H1 (cell line): ENCODE data around the gene MYO5B. TPM values are rescaled to one million over a fixed set of nuclear protein-coding genes. Genes with fewer than 3 reads are reported as not detected.

Source experiments
- CTCF ChIA-PET: fragments of 300-600 bp; sonication (Branson Sonifier 250); formaldehyde crosslinking; loops from one replicate; lab custom pipeline; 2021; ENCODE audit not compliant: partially characterized antibody; lab: Charles Lee
- POLR2A ChIA-PET: fragments of 300-600 bp; sonication (Branson Sonifier 250); formaldehyde crosslinking; loops from one replicate; lab custom pipeline; 2021; ENCODE audit warnings: inconsistent platforms; ENCODE audit not compliant: partially characterized antibody; lab: Charles Lee
- DNase-seq, 2 experiments: peaks; one replicate each; pipeline versions ENCODE4 v3.0.0 to v3.0.0-alpha.2; 2010 to 2022; ENCODE audit warnings: low spot score in 2 of 2, low read depth in 1 of 2, mixed read lengths in 1 of 2
- FAIRE-seq: peaks from 2 replicates; lab custom pipeline; 2011; peaks lifted over from hg19 to GRCh38; lab: Jason Lieb, UNC
- H2AFZ ChIP-seq: 2 replicates; pipeline ENCODE4 v1.8.1; 2012; ENCODE audit warnings: low read length, inconsistent platforms
- H2AK5ac ChIP-seq: 2 replicates; pipeline ENCODE4 v1.6.1; 2013; ENCODE audit warnings: low read depth, low read length
- H2BK120ac ChIP-seq: replicated peaks from 2 replicates; pipeline ENCODE3; 2013; ENCODE audit warnings: low read depth, low read length, inconsistent platforms
- H2BK12ac ChIP-seq: 2 replicates; pipeline ENCODE4 v1.6.1; 2013; ENCODE audit warnings: low read depth, low read length
- H2BK15ac ChIP-seq: 2 replicates; pipeline ENCODE4 v1.6.1; 2013; ENCODE audit warnings: low read length
- H2BK20ac ChIP-seq: 2 replicates; pipeline ENCODE4 v1.6.1; 2013; ENCODE audit warnings: low read length
- H2BK5ac ChIP-seq: 2 replicates; pipeline ENCODE4 v1.6.1; 2013; ENCODE audit warnings: low read depth, low read length
- H3K14ac ChIP-seq: 2 replicates; pipeline ENCODE4 v1.6.1; 2013; ENCODE audit warnings: inconsistent platforms; ENCODE audit not compliant: insufficient read length
- H3K18ac ChIP-seq: 2 replicates; pipeline ENCODE4 v1.6.1; 2013; ENCODE audit warnings: low read length; ENCODE audit errors: extremely low read depth
- H3K23ac ChIP-seq: 2 replicates; pipeline ENCODE4 v1.6.1; 2013; ENCODE audit warnings: inconsistent platforms; ENCODE audit not compliant: insufficient read length
- H3K23me2 ChIP-seq: 2 replicates; pipeline ENCODE4 v1.6.1; 2013; ENCODE audit warnings: low read depth, low read length
- H3K27ac ChIP-seq: 2 replicates; pipeline ENCODE4 v1.6.1; 2011; ENCODE audit warnings: low read depth, low read length, inconsistent platforms
- H3K27me3 ChIP-seq, 4 experiments: replicated peaks in 1 of 4; 1 replicate in 1 of 4; 2 replicates in 3 of 4; pipeline versions ENCODE4 v1.6.1 to v1.8.1; 2011 to 2013; ENCODE audit warnings: low read length in 3 of 4, mild to moderate bottlenecking in 3 of 4, inconsistent platforms in 2 of 4, mixed read lengths in 2 of 4, moderate library complexity in 1 of 4; ENCODE audit not compliant: control insufficient read depth in 3 of 4, insufficient read depth in 3 of 4; ENCODE audit errors: extremely low read depth in 1 of 4
- H3K36me3 ChIP-seq, 4 experiments: 2 replicates each; pipeline versions ENCODE4 v1.6.1 to v1.8.1; 2011 to 2013; ENCODE audit warnings: mild to moderate bottlenecking in 4 of 4, low read length in 3 of 4, moderate library complexity in 2 of 4, control low read depth in 1 of 4, inconsistent platforms in 1 of 4; ENCODE audit not compliant: insufficient read depth in 4 of 4, control insufficient read depth in 2 of 4
- H3K4ac ChIP-seq: replicated peaks from 2 replicates; pipeline ENCODE3; 2013; ENCODE audit warnings: low read length, low read depth, mixed read lengths, inconsistent platforms; ENCODE audit not compliant: insufficient read length
- H3K4me1 ChIP-seq, 4 experiments: replicated peaks in 1 of 4; 1 replicate in 1 of 4; 2 replicates in 3 of 4; pipeline versions ENCODE4 v1.6.1 to v1.8.1; 2011 to 2013; ENCODE audit warnings: low read length in 3 of 4, inconsistent platforms in 2 of 4, mixed read lengths in 1 of 4; ENCODE audit not compliant: insufficient read depth in 4 of 4, control insufficient read depth in 3 of 4
- H3K4me2 ChIP-seq, 2 experiments: 2 replicates each; pipeline versions ENCODE4 v1.6.1 to v1.8.1; 2011 to 2013; ENCODE audit warnings: low read depth in 2 of 2, low read length in 2 of 2, control low read depth in 1 of 2, inconsistent platforms in 1 of 2, mild to moderate bottlenecking in 1 of 2; ENCODE audit not compliant: insufficient read depth in 1 of 2
- H3K4me3 ChIP-seq, 4 experiments: fragments of 200-600, 300-600 bp in 1 of 4; sonication (generic), shearing (Covaris generic), sonication (Bioruptor Twin) in 1 of 4; 2 replicates each; pipeline versions ENCODE4 v1.5.1 to v1.8.1; 2011 to 2016; ENCODE audit warnings: low read length in 4 of 4, low read depth in 3 of 4, control low read depth in 2 of 4, inconsistent platforms in 2 of 4, mild to moderate bottlenecking in 2 of 4, mixed read lengths in 1 of 4, moderate library complexity in 1 of 4; ENCODE audit not compliant: insufficient read depth in 2 of 4; ENCODE audit errors: extremely low read depth in 1 of 4
- H3K56ac ChIP-seq: replicated peaks from 2 replicates; pipeline ENCODE3; 2013; ENCODE audit warnings: low read depth, mild to moderate bottlenecking, mixed read lengths, low read length, inconsistent platforms; ENCODE audit not compliant: insufficient read length
- H3K79me1 ChIP-seq: 2 replicates; pipeline ENCODE4 v1.6.1; 2013; ENCODE audit warnings: low read depth, low read length, control low read depth
- H3K79me2 ChIP-seq, 2 experiments: 2 replicates each; pipeline versions ENCODE4 v1.6.1 to v1.8.1; 2012 to 2013; ENCODE audit warnings: low read length in 2 of 2, mild to moderate bottlenecking in 2 of 2, inconsistent platforms in 1 of 2; ENCODE audit not compliant: insufficient read depth in 2 of 2, control insufficient read depth in 1 of 2
- H3K9ac ChIP-seq, 4 experiments: replicated peaks in 1 of 4; 1 replicate in 1 of 4; 2 replicates in 3 of 4; pipeline versions ENCODE4 v1.6.1 to v1.8.1; 2011 to 2013; ENCODE audit warnings: low read depth in 3 of 4, low read length in 3 of 4, control low read depth in 2 of 4, mild to moderate bottlenecking in 2 of 4, moderate library complexity in 2 of 4, inconsistent platforms in 1 of 4; ENCODE audit errors: extremely low read depth in 1 of 4
- H3K9me3 ChIP-seq, 2 experiments: 2 replicates each; pipeline versions ENCODE4 v1.6.1 to v1.8.1; 2012 to 2013; ENCODE audit warnings: mild to moderate bottlenecking in 2 of 2, moderate library complexity in 2 of 2, control low read depth in 1 of 2, inconsistent platforms in 1 of 2, low read depth in 1 of 2, low read length in 1 of 2, mixed read lengths in 1 of 2; ENCODE audit not compliant: insufficient read depth in 2 of 2
- H4K20me1 ChIP-seq, 2 experiments: replicated peaks in 1 of 2; 2 replicates each; pipeline versions ENCODE3 to v1.8.1; 2011 to 2013; ENCODE audit warnings: inconsistent platforms in 2 of 2, low read length in 2 of 2, mild to moderate bottlenecking in 1 of 2; ENCODE audit not compliant: insufficient read depth in 2 of 2, control insufficient read depth in 1 of 2
- H4K5ac ChIP-seq: 2 replicates; pipeline ENCODE4 v1.6.1; 2013; ENCODE audit warnings: low read length, low read depth, mixed read lengths, inconsistent platforms; ENCODE audit not compliant: insufficient read length
- H4K8ac ChIP-seq: 2 replicates; pipeline ENCODE4 v1.8.0; 2013; ENCODE audit warnings: mild to moderate bottlenecking, moderate library complexity, low read length, inconsistent platforms; ENCODE audit not compliant: insufficient read depth; ENCODE audit errors: extremely low read depth
- H4K91ac ChIP-seq: replicated peaks from 2 replicates; pipeline ENCODE3; 2013; ENCODE audit warnings: low read length, mixed read lengths, inconsistent platforms; ENCODE audit not compliant: insufficient read length
- BACH1 ChIP-seq: IDR thresholded peaks from 2 replicates; pipeline ENCODE4 v1.6.1; 2012; ENCODE audit warnings: low read length, improper control_type of control experiment
- CBX5 ChIP-seq: fragments of 300-800, 300-1000 bp; sonication (generic); IDR thresholded peaks from 2 replicates; pipeline ENCODE4 v1.7.1; 2016; ENCODE audit warnings: antibody characterized with exemption, low read length, low read depth
- CREB1 ChIP-seq: IDR thresholded peaks from 2 replicates; pipeline ENCODE4 v1.6.1; 2012; ENCODE audit warnings: inconsistent platforms
- FOSL1 ChIP-seq: IDR thresholded peaks from 2 replicates; pipeline ENCODE4 v1.6.1; 2011; ENCODE audit warnings: mild to moderate bottlenecking, low read depth, low read length, moderate library complexity; ENCODE audit not compliant: insufficient read depth
- HDAC2 ChIP-seq, 2 experiments: fragments of 300-600 bp in 1 of 2; sonication (generic) in 1 of 2; IDR thresholded peaks; 2 replicates each; pipeline ENCODE4 v1.6.1; 2011 to 2012; ENCODE audit warnings: low read depth in 2 of 2, low read length in 2 of 2, mild to moderate bottlenecking in 2 of 2, moderate library complexity in 2 of 2, borderline replicate concordance in 1 of 2, inconsistent platforms in 1 of 2
- JUN ChIP-seq: IDR thresholded peaks from 2 replicates; pipeline ENCODE4 v1.6.1; 2011; ENCODE audit warnings: low read depth, mild to moderate bottlenecking, improper control_type of control experiment, low read length
- MAX ChIP-seq: IDR thresholded peaks from 2 replicates; pipeline ENCODE4 v1.6.1; 2012; ENCODE audit warnings: inconsistent platforms
- RFX5 ChIP-seq: IDR thresholded peaks from 2 replicates; pipeline ENCODE4 v1.6.1; 2011; ENCODE audit warnings: low read depth, low read length, improper control_type of control experiment, borderline replicate concordance
- SIRT6 ChIP-seq: IDR thresholded peaks from one replicate; pipeline ENCODE4 v1.7.1; 2012; ENCODE audit warnings: low read length, inconsistent platforms
- YY1 ChIP-seq: IDR thresholded peaks from 2 replicates; pipeline ENCODE4 v1.6.1; 2011; ENCODE audit warnings: low read depth, mild to moderate bottlenecking, low read length
- WGBS, 2 experiments: shearing (Covaris generic) in 1 of 2; methylation state at CpG; one replicate each; pipeline versions ENCODE4 v1.1.6 to v1.1.7; 2013 to 2015; ENCODE audit warnings: low lambda C conversion rate in 2 of 2, mixed read lengths in 2 of 2, inconsistent platforms in 1 of 2, low coverage in 1 of 2, missing lambda C conversion rate in 1 of 2; ENCODE audit not compliant: insufficient replicate concordance in 2 of 2, insufficient coverage in 1 of 2, insufficient read length in 1 of 2; ENCODE audit errors: extremely low coverage in 1 of 2, missing lambda C conversion rate in 1 of 2; 5-methylcytosine and 5-hydroxymethylcytosine counted together
- polyA plus RNA-seq, 7 experiments: library from polyadenylated mRNA; depleted of rRNA in 3 of 7; stranded (reverse) in 5 of 7; unstranded in 2 of 7; fragments of >200 nt in 5 of 7; fragments of 200-250 nt in 2 of 7; gene quantifications; 1 replicate in 5 of 7; 2 replicates in 1 of 7; 4 replicates in 1 of 7; pipeline versions ENCODE4 v1.2.1 to v1.2.3, GENCODE V29; 2011 to 2013; ENCODE audit warnings: missing spikeins in 2 of 7, mixed read lengths in 2 of 7
- total RNA-seq: library from RNA; stranded (reverse); fragmentation: NEBNext Ultra II Directional; extraction: Animal tissue kit (Norgen Biotek cat#: 25700); gene quantifications from 2 replicates; pipeline ENCODE4 v1.2.1, GENCODE V29; 2021
- TF ChIP-seq, protein P1 (sequence below), 3 experiments: IDR thresholded peaks; 1 replicate in 2 of 3; 2 replicates in 1 of 3; pipeline versions ENCODE4 v1.5.1 to v1.6.1; 2011; ENCODE audit warnings: low read length in 3 of 3, mild to moderate bottlenecking in 3 of 3, inconsistent platforms in 2 of 3, low read depth in 1 of 3, moderate library complexity in 1 of 3; ENCODE audit not compliant: insufficient read depth in 1 of 3; ENCODE audit errors: control extremely low read depth in 1 of 3

The MYO5B gene
- total and polyA plus RNA-seq, 2 of the 8 experiments (the other 6 are each of a cell fraction or from before 2014, with no cell fraction given), result 6.4 to 7.7 TPM

- no peak for DNase-seq
- Histone ChIP-seq H3K4me3 (no peak overlapping the region), H2BK12ac (no peak overlapping the region), H3K18ac (no peak overlapping the region), H3K23ac (no peak overlapping the region), H4K91ac (no peak overlapping the region), H2AK5ac (no peak overlapping the region), H2AFZ (no peak overlapping the region), H3K4ac (no peak overlapping the region), H2BK5ac (no peak overlapping the region), H3K4me2 (no peak overlapping the region), H3K79me1 (no peaks in the 10 kb centered on the region), H3K27me3 (no peaks in the 10 kb centered on the region), H3K36me3 (no peaks in the 10 kb centered on the region), H4K8ac (no peak overlapping the region), H3K9ac (no peak overlapping the region), H3K27ac (no peak overlapping the region), H3K79me2 (no peaks in the 10 kb centered on the region), H2BK15ac (no peak overlapping the region), H3K4me1 (no peaks in the 10 kb centered on the region), H4K5ac (no peak overlapping the region), H4K20me1 (peaks cover 0 to 2% of the 10 kb centered on the region in 2 experiments), H3K9me3 (no peaks in the 10 kb centered on the region), H2BK20ac (no peak overlapping the region), H2BK120ac (no peak overlapping the region), H3K56ac (no peak overlapping the region), H3K23me2 (no peaks in the 10 kb centered on the region), H3K14ac (no peak overlapping the region)
- FAIRE-seq, result no peak
- 84% methylated on average over 4 of the region's 4 CpGs; no CpG with 5 or more reads in 1 of the 2 experiments for WGBS, 2 experiments
- CTCF ChIA-PET, result no interaction called here
- POLR2A ChIA-PET, result no interaction called here
- TF ChIP-seq, protein P1, sequence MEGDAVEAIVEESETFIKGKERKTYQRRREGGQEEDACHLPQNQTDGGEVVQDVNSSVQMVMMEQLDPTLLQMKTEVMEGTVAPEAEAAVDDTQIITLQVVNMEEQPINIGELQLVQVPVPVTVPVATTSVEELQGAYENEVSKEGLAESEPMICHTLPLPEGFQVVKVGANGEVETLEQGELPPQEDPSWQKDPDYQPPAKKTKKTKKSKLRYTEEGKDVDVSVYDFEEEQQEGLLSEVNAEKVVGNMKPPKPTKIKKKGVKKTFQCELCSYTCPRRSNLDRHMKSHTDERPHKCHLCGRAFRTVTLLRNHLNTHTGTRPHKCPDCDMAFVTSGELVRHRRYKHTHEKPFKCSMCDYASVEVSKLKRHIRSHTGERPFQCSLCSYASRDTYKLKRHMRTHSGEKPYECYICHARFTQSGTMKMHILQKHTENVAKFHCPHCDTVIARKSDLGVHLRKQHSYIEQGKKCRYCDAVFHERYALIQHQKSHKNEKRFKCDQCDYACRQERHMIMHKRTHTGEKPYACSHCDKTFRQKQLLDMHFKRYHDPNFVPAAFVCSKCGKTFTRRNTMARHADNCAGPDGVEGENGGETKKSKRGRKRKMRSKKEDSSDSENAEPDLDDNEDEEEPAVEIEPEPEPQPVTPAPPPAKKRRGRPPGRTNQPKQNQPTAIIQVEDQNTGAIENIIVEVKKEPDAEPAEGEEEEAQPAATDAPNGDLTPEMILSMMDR (IDR thresholded peaks at IDR 0.05; ENCODE audit: control extremely low read depth in 1 of 3, insufficient read depth in 1 of 3, low read depth in 1 of 3, low read length in 3 of 3), result no peak
- TF ChIP-seq CREB1 (no peak), MAX (no peak), CBX5 (no peak), JUN (no peak), BACH1 (no peak), HDAC2 (IDR thresholded peaks at IDR 0.05; ENCODE audit: borderline replicate concordance in 1 of 2, low read depth in 2 of 2, low read length in 2 of 2) (no peak), SIRT6 (no peak), FOSL1 (no peak), RFX5 (no peak), YY1 (no peak)
Observed at GRCh38 chr18:49963217-49963616, 231.7 kb downstream of the MYO5B start.
